ENCODE data around the gene HSPA14. TPM values are rescaled to one million over a fixed set of nuclear protein-coding genes. Genes with fewer than 3 reads are reported as not detected.

HSPA14 gene
- total and polyA plus RNA-seq, 2 donors (not counting 1 experiment from before 2014, with no cell fraction given) = 7.4 to 14.3 TPM

DNA sequence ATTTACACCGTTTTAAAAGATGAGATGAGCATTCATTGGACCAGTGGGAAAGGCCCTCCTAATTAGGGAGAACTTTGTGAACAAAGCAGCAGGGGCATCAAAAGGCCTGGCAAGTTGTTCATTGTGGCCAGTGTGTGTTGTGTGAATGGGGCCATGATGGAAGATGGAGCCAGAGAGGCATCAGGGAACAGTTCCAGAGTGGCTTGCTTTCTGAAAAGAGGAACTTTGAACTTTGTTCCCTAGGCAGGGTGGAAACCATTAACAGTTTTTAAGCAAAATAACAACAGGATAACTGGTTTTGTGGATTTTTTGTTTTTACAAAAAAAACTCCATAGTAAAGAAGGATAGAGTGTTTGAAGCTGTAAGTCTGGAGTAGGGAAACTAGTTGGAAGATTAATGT is 53.0 kb downstream of the HSPA14 start:
- no peak for TF ChIP-seq EZH2 (IDR thresholded peaks at IDR 0.05; ENCODE audit: low read length, missing control alignments)
- TF ChIP-seq, protein P1, sequence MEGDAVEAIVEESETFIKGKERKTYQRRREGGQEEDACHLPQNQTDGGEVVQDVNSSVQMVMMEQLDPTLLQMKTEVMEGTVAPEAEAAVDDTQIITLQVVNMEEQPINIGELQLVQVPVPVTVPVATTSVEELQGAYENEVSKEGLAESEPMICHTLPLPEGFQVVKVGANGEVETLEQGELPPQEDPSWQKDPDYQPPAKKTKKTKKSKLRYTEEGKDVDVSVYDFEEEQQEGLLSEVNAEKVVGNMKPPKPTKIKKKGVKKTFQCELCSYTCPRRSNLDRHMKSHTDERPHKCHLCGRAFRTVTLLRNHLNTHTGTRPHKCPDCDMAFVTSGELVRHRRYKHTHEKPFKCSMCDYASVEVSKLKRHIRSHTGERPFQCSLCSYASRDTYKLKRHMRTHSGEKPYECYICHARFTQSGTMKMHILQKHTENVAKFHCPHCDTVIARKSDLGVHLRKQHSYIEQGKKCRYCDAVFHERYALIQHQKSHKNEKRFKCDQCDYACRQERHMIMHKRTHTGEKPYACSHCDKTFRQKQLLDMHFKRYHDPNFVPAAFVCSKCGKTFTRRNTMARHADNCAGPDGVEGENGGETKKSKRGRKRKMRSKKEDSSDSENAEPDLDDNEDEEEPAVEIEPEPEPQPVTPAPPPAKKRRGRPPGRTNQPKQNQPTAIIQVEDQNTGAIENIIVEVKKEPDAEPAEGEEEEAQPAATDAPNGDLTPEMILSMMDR (conservative IDR thresholded peaks at IDR 0.05 in 1 of 2, IDR thresholded peaks at IDR 0.05 in 1 of 2; ENCODE audit: low read depth in 1 of 2, low read length in 2 of 2) = no peak
- Histone ChIP-seq H3K27ac (ENCODE audit: insufficient read depth, low read length) (no peak overlapping the region), H2AFZ (ENCODE audit: low read length) (no peak overlapping the region), H3K9me3 (ENCODE audit: control insufficient read depth, insufficient read depth, low read depth, low read length) (no peaks in the 10 kb centered on the region), H3K27me3 (ENCODE audit: control insufficient read depth, insufficient read depth, low read length) (no peaks in the 10 kb centered on the region), H3K36me3 (ENCODE audit: control insufficient read depth, insufficient read depth, low read length) (no peaks in the 10 kb centered on the region), H3K79me2 (ENCODE audit: control insufficient read depth, insufficient read depth, low read length) (peaks cover 36% of the 10 kb centered on the region), H3K4me2 (ENCODE audit: extremely low read depth, insufficient read depth, low read length) (no peak overlapping the region), H3K4me1 (ENCODE audit: control insufficient read depth, extremely low read depth, insufficient read depth, low read length) (no peaks in the 10 kb centered on the region), H3K4me3 (replicated peaks in 1 of 4; ENCODE audit: control extremely low read depth in 1 of 4, insufficient read depth in 1 of 4, low read depth in 3 of 4, low read length in 4 of 4) (no peak overlapping the region), H4K20me1 (ENCODE audit: control insufficient read depth, extremely low read depth, insufficient read depth, low read length) (no peaks in the 10 kb centered on the region), H3K9ac (ENCODE audit: insufficient read depth, low read length) (no peak overlapping the region)
- DNase-seq (ENCODE audit: low read depth in 2 of 2) = no peak

DNA sequence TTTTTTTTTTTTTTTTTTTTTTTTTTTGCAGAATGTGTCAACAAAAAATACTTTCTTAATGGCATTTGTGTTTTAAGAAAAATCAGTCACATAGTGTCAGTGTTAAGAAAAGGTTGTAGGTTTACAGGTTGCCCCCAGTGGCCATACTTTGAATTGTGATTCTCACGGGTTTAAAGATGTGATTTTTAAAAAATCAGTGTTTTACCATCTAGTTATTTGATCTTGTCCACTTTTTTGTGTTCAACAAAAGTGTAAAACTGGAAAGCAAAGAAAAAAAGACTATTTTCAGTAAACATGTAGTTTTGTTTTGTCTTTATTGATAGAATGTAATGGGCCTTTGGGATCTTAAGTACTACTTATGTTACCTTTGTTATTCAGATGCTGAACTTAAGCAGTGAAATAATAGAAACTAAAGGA is 66.2 kb downstream of the HSPA14 start:
- DNase-seq (ENCODE audit: low read depth in 2 of 2) = peak; percentile 25 to 42
- Histone ChIP-seq H3K9me3 (ENCODE audit: control insufficient read depth, insufficient read depth, low read depth, low read length) (no peaks in the 10 kb centered on the region), H3K4me3 (replicated peaks in 1 of 4; ENCODE audit: control extremely low read depth in 1 of 4, insufficient read depth in 1 of 4, low read depth in 3 of 4, low read length in 4 of 4) (no peak overlapping the region), H3K27ac (ENCODE audit: insufficient read depth, low read length) (no peak overlapping the region), H3K79me2 (ENCODE audit: control insufficient read depth, insufficient read depth, low read length) (no peaks in the 10 kb centered on the region), H3K36me3 (ENCODE audit: control insufficient read depth, insufficient read depth, low read length) (peaks cover 8% of the 10 kb centered on the region), H4K20me1 (ENCODE audit: control insufficient read depth, extremely low read depth, insufficient read depth, low read length) (no peaks in the 10 kb centered on the region), H2AFZ (ENCODE audit: low read length) (no peak overlapping the region), H3K4me1 (ENCODE audit: control insufficient read depth, extremely low read depth, insufficient read depth, low read length) (no peaks in the 10 kb centered on the region), H3K9ac (ENCODE audit: insufficient read depth, low read length) (no peak overlapping the region), H3K4me2 (ENCODE audit: extremely low read depth, insufficient read depth, low read length) (no peak overlapping the region), H3K27me3 (ENCODE audit: control insufficient read depth, insufficient read depth, low read length) (no peaks in the 10 kb centered on the region)
- TF ChIP-seq EZH2 (IDR thresholded peaks at IDR 0.05; ENCODE audit: low read length, missing control alignments) = no peak
- TF ChIP-seq, protein P1 (conservative IDR thresholded peaks at IDR 0.05 in 1 of 2, IDR thresholded peaks at IDR 0.05 in 1 of 2; ENCODE audit: low read depth in 1 of 2, low read length in 2 of 2) = peak; percentile 23 to 62

DNA sequence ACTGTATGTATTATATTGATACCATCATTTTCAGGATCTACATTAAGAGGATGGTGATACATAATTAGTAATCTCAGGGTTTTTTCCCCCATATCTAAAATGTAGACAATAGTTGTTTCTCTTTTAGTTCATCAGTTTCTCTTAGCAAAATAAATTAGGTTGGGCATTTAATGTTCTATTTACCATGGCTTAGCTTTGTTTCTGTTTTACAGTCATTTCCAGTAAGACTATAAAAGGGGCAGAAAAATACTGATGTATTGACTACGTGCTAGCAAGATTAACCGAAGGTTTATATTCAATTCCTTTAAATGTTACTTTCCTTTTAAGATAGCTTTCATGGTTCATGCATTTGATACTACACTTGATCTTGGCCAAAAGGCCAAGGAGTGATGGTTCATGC is 66.8 kb downstream of the HSPA14 start:
- Histone ChIP-seq H3K4me1 (ENCODE audit: control insufficient read depth, extremely low read depth, insufficient read depth, low read length) (no peaks in the 10 kb centered on the region), H3K36me3 (ENCODE audit: control insufficient read depth, insufficient read depth, low read length) (peaks cover 8% of the 10 kb centered on the region), H3K9me3 (ENCODE audit: control insufficient read depth, insufficient read depth, low read depth, low read length) (no peaks in the 10 kb centered on the region), H3K79me2 (ENCODE audit: control insufficient read depth, insufficient read depth, low read length) (no peaks in the 10 kb centered on the region), H3K4me3 (replicated peaks in 1 of 4; ENCODE audit: control extremely low read depth in 1 of 4, insufficient read depth in 1 of 4, low read depth in 3 of 4, low read length in 4 of 4) (no peak overlapping the region), H3K27ac (ENCODE audit: insufficient read depth, low read length) (no peak overlapping the region), H3K4me2 (ENCODE audit: extremely low read depth, insufficient read depth, low read length) (no peak overlapping the region), H2AFZ (ENCODE audit: low read length) (no peak overlapping the region), H4K20me1 (ENCODE audit: control insufficient read depth, extremely low read depth, insufficient read depth, low read length) (no peaks in the 10 kb centered on the region), H3K9ac (ENCODE audit: insufficient read depth, low read length) (no peak overlapping the region), H3K27me3 (ENCODE audit: control insufficient read depth, insufficient read depth, low read length) (no peaks in the 10 kb centered on the region)
- TF ChIP-seq, protein P1 (conservative IDR thresholded peaks at IDR 0.05 in 1 of 2, IDR thresholded peaks at IDR 0.05 in 1 of 2; ENCODE audit: low read depth in 1 of 2, low read length in 2 of 2) = no peak
- no peak for TF ChIP-seq EZH2 (IDR thresholded peaks at IDR 0.05; ENCODE audit: low read length, missing control alignments)
- DNase-seq (ENCODE audit: low read depth in 2 of 2) = no peak
